ENCODE data around the gene NACA.

DNA sequence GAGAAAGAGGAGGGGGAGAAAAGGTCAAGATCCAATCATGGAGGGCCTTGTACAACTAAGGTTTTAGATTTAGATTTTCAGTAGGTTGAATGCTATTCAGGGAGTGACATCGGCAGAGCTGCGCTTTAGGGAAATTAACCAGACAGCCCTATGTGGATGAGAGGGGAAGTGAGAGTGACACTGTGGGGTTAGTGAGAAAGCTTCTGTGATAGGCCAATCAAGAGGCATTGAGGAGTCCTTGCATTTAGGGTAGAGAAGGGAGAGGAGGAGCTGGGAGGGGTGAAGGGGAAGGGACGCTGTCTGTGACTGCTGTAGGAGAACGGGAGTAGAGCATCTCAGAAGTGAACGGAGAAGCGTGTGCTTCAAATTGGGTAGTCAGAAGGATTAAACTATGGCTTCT, 41.4 kb upstream of the NACA start:
- TF ChIP-seq, protein P1, sequence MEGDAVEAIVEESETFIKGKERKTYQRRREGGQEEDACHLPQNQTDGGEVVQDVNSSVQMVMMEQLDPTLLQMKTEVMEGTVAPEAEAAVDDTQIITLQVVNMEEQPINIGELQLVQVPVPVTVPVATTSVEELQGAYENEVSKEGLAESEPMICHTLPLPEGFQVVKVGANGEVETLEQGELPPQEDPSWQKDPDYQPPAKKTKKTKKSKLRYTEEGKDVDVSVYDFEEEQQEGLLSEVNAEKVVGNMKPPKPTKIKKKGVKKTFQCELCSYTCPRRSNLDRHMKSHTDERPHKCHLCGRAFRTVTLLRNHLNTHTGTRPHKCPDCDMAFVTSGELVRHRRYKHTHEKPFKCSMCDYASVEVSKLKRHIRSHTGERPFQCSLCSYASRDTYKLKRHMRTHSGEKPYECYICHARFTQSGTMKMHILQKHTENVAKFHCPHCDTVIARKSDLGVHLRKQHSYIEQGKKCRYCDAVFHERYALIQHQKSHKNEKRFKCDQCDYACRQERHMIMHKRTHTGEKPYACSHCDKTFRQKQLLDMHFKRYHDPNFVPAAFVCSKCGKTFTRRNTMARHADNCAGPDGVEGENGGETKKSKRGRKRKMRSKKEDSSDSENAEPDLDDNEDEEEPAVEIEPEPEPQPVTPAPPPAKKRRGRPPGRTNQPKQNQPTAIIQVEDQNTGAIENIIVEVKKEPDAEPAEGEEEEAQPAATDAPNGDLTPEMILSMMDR (IDR thresholded peaks at IDR 0.05) = no peak
- TF ChIP-seq, protein P2, sequence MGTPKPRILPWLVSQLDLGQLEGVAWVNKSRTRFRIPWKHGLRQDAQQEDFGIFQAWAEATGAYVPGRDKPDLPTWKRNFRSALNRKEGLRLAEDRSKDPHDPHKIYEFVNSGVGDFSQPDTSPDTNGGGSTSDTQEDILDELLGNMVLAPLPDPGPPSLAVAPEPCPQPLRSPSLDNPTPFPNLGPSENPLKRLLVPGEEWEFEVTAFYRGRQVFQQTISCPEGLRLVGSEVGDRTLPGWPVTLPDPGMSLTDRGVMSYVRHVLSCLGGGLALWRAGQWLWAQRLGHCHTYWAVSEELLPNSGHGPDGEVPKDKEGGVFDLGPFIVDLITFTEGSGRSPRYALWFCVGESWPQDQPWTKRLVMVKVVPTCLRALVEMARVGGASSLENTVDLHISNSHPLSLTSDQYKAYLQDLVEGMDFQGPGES (IDR thresholded peaks at IDR 0.05; ENCODE audit: low read depth, low read length) = no peak
- TF ChIP-seq, protein P3, sequence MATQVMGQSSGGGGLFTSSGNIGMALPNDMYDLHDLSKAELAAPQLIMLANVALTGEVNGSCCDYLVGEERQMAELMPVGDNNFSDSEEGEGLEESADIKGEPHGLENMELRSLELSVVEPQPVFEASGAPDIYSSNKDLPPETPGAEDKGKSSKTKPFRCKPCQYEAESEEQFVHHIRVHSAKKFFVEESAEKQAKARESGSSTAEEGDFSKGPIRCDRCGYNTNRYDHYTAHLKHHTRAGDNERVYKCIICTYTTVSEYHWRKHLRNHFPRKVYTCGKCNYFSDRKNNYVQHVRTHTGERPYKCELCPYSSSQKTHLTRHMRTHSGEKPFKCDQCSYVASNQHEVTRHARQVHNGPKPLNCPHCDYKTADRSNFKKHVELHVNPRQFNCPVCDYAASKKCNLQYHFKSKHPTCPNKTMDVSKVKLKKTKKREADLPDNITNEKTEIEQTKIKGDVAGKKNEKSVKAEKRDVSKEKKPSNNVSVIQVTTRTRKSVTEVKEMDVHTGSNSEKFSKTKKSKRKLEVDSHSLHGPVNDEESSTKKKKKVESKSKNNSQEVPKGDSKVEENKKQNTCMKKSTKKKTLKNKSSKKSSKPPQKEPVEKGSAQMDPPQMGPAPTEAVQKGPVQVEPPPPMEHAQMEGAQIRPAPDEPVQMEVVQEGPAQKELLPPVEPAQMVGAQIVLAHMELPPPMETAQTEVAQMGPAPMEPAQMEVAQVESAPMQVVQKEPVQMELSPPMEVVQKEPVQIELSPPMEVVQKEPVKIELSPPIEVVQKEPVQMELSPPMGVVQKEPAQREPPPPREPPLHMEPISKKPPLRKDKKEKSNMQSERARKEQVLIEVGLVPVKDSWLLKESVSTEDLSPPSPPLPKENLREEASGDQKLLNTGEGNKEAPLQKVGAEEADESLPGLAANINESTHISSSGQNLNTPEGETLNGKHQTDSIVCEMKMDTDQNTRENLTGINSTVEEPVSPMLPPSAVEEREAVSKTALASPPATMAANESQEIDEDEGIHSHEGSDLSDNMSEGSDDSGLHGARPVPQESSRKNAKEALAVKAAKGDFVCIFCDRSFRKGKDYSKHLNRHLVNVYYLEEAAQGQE (IDR thresholded peaks at IDR 0.05; ENCODE audit: low read depth, low read length) = no peak
- TF ChIP-seq POLR2AphosphoS5 (IDR thresholded peaks at IDR 0.05; ENCODE audit: low read depth, low read length) (no peak), JUND (IDR thresholded peaks at IDR 0.05) (no peak), TAF1 (IDR thresholded peaks at IDR 0.05; ENCODE audit: borderline replicate concordance, low read depth, low read length) (no peak), CHD2 (IDR thresholded peaks at IDR 0.05; ENCODE audit: low read length, partially characterized antibody) (no peak)
- TF ChIP-seq, protein P4, sequence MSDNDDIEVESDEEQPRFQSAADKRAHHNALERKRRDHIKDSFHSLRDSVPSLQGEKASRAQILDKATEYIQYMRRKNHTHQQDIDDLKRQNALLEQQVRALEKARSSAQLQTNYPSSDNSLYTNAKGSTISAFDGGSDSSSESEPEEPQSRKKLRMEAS (IDR thresholded peaks at IDR 0.05; ENCODE audit: low read depth) = no peak
